Activated naive CD4-positive, alpha-beta T cell treated with anti-CD3 and anti-CD28 coated beads for 36 hours (primary cell): ENCODE data around the gene KLHL29. TPM values are rescaled to one million over a fixed set of nuclear protein-coding genes. Genes with fewer than 3 reads are reported as not detected.

Experiments
- CTCF ChIA-PET: fragments of 350-600 bp; sonication (Branson Sonifier 250); formaldehyde crosslinking; loops from one replicate; lab custom pipeline; 2021; ENCODE audit warnings: antibody characterized with exemption; lab: Charles Lee
- DNase-seq: peaks from one replicate; pipeline ENCODE4 v3.0.0-alpha.2; 2020
- H3K27ac Mint-ChIP-seq: one replicate; pipeline ENCODE4 v1.8.0; 2021; ENCODE audit warnings: mild to moderate bottlenecking, mixed read lengths
- H3K27me3 Mint-ChIP-seq: one replicate; pipeline ENCODE4 v1.8.0; 2021; ENCODE audit warnings: low read depth, mixed read lengths
- H3K36me3 Mint-ChIP-seq: one replicate; pipeline ENCODE4 v1.8.0; 2021; ENCODE audit warnings: low read depth, mixed read lengths
- H3K4me1 Mint-ChIP-seq: one replicate; pipeline ENCODE4 v1.8.0; 2021; ENCODE audit warnings: low read depth, mixed read lengths
- H3K4me3 Mint-ChIP-seq: one replicate; pipeline ENCODE4 v1.8.0; 2021; ENCODE audit warnings: mild to moderate bottlenecking, moderate library complexity, mixed read lengths
- H3K9me3 Mint-ChIP-seq: one replicate; pipeline ENCODE4 v1.8.0; 2021; ENCODE audit warnings: mixed read lengths
- intact Hi-C: fragments of 100-400 bp; cut with micrococcal nuclease; formaldehyde crosslinking; loops from one replicate; pipeline ENCODE4 v1.15.1; 2023
- total RNA-seq, 2 experiments: library from RNA; stranded (reverse); gene quantifications; one replicate each; pipeline ENCODE4 v1.2.3, GENCODE V29; 2021

The KLHL29 gene
- total RNA-seq, 2 experiments from 2014 or later: 2.4 to 2.9 TPM

- no peaks in the 10 kb centered on the region for H3K9me3 Mint-ChIP-seq
- intact Hi-C loops: no loop called here
- H3K27me3 Mint-ChIP-seq: no peaks in the 10 kb centered on the region
- H3K4me1 Mint-ChIP-seq: peaks cover 14% of the 10 kb centered on the region
- CTCF ChIA-PET: no interaction called here
- DNase-seq: no peak
- no peaks in the 10 kb centered on the region for H3K36me3 Mint-ChIP-seq
- H3K4me3 Mint-ChIP-seq: no peak overlapping the region
- no peak overlapping the region for H3K27ac Mint-ChIP-seq
Measured at GRCh38 chr2:23402205-23402740, 17.3 kb downstream of the KLHL29 start.

DNA sequence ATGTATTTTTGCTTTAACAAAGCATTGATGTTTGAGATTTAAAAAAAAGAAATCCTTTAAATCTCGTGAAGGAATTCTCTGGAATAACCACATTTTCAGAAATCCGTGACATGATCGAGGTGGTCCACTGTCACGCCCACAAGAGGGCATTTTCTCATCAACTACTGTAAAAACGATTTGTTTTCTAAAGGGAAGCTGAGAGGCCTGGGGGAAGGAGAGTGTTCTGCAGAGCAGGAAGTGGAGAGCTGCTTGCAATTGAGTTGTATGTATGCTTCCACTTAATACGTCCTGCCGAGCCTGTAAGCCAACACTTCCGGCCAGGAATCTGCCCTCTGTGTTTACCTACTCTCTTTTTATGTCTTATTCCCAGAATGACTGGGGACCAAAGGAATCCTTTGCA, 19.4 kb downstream of the KLHL29 start:
- no peaks in the 10 kb centered on the region for H3K36me3 Mint-ChIP-seq
- intact Hi-C loops: loop anchor here (1.0 kb wide), 2 partner anchors 128 to 162 kb away; no protein-coding TSS in a partner anchor
- H3K27me3 Mint-ChIP-seq: no peaks in the 10 kb centered on the region
- no peak overlapping the region for H3K27ac Mint-ChIP-seq
- H3K9me3 Mint-ChIP-seq: no peaks in the 10 kb centered on the region
- H3K4me3 Mint-ChIP-seq: no peak overlapping the region
- DNase-seq: peak; percentile 47
- CTCF ChIA-PET: no interaction called here
- H3K4me1 Mint-ChIP-seq: peaks cover 14% of the 10 kb centered on the region

DNA sequence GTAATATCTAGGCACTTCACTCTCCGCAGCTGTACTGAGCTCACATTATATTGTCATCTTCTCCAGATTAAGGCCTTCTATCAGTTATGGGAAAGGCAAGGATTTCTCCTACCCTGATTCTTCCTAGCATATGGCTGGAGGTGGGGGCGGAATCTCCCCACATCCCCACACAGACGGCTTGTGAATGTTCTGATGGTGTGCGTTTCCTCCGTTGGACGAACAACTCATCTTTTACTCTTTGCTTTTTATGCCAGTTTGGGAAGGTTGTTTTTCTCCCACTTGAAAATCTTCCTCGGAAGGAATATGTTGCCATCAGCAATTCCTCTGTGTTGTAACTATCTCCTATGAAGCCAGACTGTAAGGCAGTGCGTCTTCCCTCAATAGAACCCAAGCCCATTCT, 24.3 kb downstream of the KLHL29 start:
- Mint-ChIP-seq H3K36me3 (no peaks in the 10 kb centered on the region), H3K27me3 (no peaks in the 10 kb centered on the region), H3K4me1 (peaks cover 6% of the 10 kb centered on the region), H3K9me3 (no peaks in the 10 kb centered on the region), H3K27ac (no peak overlapping the region), H3K4me3 (no peak overlapping the region)
- intact Hi-C loops: no loop called here
- no peak for DNase-seq
- CTCF ChIA-PET: no interaction called here

- Mint-ChIP-seq H3K27ac (no peak overlapping the region), H3K4me3 (no peak overlapping the region), H3K9me3 (no peaks in the 10 kb centered on the region), H3K36me3 (no peaks in the 10 kb centered on the region), H3K27me3 (no peaks in the 10 kb centered on the region), H3K4me1 (no peaks in the 10 kb centered on the region)
- no peak for DNase-seq
- CTCF ChIA-PET: no interaction called here
- intact Hi-C loops: no loop called here
Measured at GRCh38 chr2:23410596-23410995, 25.6 kb downstream of the KLHL29 start.

GRCh38 chr2:23411752-23412431, 26.9 kb downstream of the KLHL29 start:
- H3K27me3 Mint-ChIP-seq: no peaks in the 10 kb centered on the region
- no peaks in the 10 kb centered on the region for H3K4me1 Mint-ChIP-seq
- intact Hi-C loops: no loop called here
- no peaks in the 10 kb centered on the region for H3K36me3 Mint-ChIP-seq
- H3K27ac Mint-ChIP-seq: no peak overlapping the region
- H3K4me3 Mint-ChIP-seq: no peak overlapping the region
- no peak for DNase-seq
- no peaks in the 10 kb centered on the region for H3K9me3 Mint-ChIP-seq
- CTCF ChIA-PET: no interaction called here

DNA sequence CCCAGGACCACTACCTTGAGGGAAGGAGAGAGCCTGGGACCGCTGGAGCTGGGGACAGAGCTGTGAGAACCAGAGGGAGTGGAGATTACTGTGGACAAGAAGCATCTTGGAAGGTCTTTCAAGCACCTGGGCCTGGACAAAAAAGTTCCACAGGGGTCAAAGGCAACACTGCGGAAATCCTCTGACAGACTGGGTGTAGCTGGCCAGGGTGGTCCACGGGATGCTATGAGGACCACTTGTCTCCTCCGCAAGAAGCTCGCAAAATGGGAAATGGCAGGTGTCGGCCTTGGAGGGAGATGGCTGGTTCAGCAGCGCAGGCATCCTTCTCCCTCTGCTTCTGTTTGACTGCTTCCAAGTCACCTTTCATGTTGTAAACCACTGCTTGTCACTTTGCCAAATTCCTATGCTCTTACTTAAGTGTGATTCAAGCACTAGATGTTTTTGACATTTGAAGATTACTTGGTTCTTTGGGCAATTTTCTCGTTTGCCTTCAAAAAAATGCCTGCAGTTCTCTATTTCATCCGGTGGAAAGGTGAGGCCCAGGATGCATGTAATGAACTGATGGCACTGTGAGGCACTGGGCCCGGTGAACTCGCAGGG, 27.7 kb downstream of the KLHL29 start:
- no peaks in the 10 kb centered on the region for H3K9me3 Mint-ChIP-seq
- no peak overlapping the region for H3K27ac Mint-ChIP-seq
- intact Hi-C loops: no loop called here
- H3K4me1 Mint-ChIP-seq: no peaks in the 10 kb centered on the region
- no peaks in the 10 kb centered on the region for H3K36me3 Mint-ChIP-seq
- CTCF ChIA-PET: no interaction called here
- H3K27me3 Mint-ChIP-seq: no peaks in the 10 kb centered on the region
- no peak overlapping the region for H3K4me3 Mint-ChIP-seq
- no peak for DNase-seq

DNA sequence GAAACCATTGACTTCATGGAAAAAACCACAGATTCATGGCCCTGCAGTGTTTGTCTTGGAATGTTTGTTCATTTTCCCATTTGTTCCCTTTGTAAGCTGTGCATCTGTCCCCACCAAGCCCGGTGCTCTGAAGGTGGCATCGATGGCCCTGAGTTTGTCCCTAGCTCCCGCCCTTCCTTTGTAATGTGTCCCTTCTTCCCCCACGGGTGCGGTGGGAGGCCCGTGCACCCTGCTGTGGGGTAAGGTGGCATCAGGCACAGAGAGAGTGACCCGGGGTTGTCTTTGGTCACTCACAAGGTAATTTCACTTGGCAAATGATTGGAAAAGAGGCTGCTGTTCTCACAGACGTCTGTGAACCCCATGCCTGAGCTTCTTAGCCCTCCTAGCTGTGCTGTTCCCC, 28.7 kb downstream of the KLHL29 start:
- H3K9me3 Mint-ChIP-seq: no peaks in the 10 kb centered on the region
- intact Hi-C loops: no loop called here
- DNase-seq: no peak
- H3K27ac Mint-ChIP-seq: no peak overlapping the region
- H3K27me3 Mint-ChIP-seq: no peaks in the 10 kb centered on the region
- H3K4me1 Mint-ChIP-seq: no peaks in the 10 kb centered on the region
- no peak overlapping the region for H3K4me3 Mint-ChIP-seq
- no peaks in the 10 kb centered on the region for H3K36me3 Mint-ChIP-seq
- CTCF ChIA-PET: no interaction called here

- no peak for DNase-seq
- no peak overlapping the region for H3K4me3 Mint-ChIP-seq
- no peaks in the 10 kb centered on the region for H3K27me3 Mint-ChIP-seq
- CTCF ChIA-PET: no interaction called here
- intact Hi-C loops: no loop called here
- H3K9me3 Mint-ChIP-seq: no peaks in the 10 kb centered on the region
- H3K4me1 Mint-ChIP-seq: no peaks in the 10 kb centered on the region
- no peak overlapping the region for H3K27ac Mint-ChIP-seq
- no peaks in the 10 kb centered on the region for H3K36me3 Mint-ChIP-seq
Measured at GRCh38 chr2:23414106-23414505, 29.1 kb downstream of the KLHL29 start.

GRCh38 chr2:23414871-23415270, 29.9 kb downstream of the KLHL29 start:
- Mint-ChIP-seq H3K4me1 (no peaks in the 10 kb centered on the region), H3K9me3 (no peaks in the 10 kb centered on the region), H3K27ac (no peak overlapping the region), H3K27me3 (no peaks in the 10 kb centered on the region), H3K4me3 (no peak overlapping the region), H3K36me3 (no peaks in the 10 kb centered on the region)
- intact Hi-C loops: no loop called here
- no peak for DNase-seq
- CTCF ChIA-PET: interaction anchor here (0.6 kb wide), 1 partner anchor 935 kb away, joined by 6 read pairs; no protein-coding TSS in a partner anchor

GRCh38 chr2:23417310-23417709, 32.3 kb downstream of the KLHL29 start:
- no peaks in the 10 kb centered on the region for H3K36me3 Mint-ChIP-seq
- intact Hi-C loops: no loop called here
- DNase-seq: no peak

GRCh38 chr2:23418056-23418455, 33.1 kb downstream of the KLHL29 start:
- H3K36me3 Mint-ChIP-seq: no peaks in the 10 kb centered on the region
- H3K4me1 Mint-ChIP-seq: no peaks in the 10 kb centered on the region
- no peak overlapping the region for H3K4me3 Mint-ChIP-seq
- no peaks in the 10 kb centered on the region for H3K9me3 Mint-ChIP-seq
- no peaks in the 10 kb centered on the region for H3K27me3 Mint-ChIP-seq
- no peak for DNase-seq
- CTCF ChIA-PET: no interaction called here
- intact Hi-C loops: no loop called here
- H3K27ac Mint-ChIP-seq: no peak overlapping the region

More at GRCh38 chr2:23417310-23417709, 32.3 kb downstream of the KLHL29 start:
- Mint-ChIP-seq H3K27me3 (no peaks in the 10 kb centered on the region), H3K27ac (no peak overlapping the region), H3K4me3 (no peak overlapping the region), H3K9me3 (no peaks in the 10 kb centered on the region), H3K4me1 (no peaks in the 10 kb centered on the region)
- CTCF ChIA-PET: no interaction called here

GRCh38 chr2:23418461-23418911, 33.5 kb downstream of the KLHL29 start:
- H3K4me3 Mint-ChIP-seq: no peak overlapping the region
- H3K36me3 Mint-ChIP-seq: no peaks in the 10 kb centered on the region
- no peaks in the 10 kb centered on the region for H3K27me3 Mint-ChIP-seq
- no peaks in the 10 kb centered on the region for H3K9me3 Mint-ChIP-seq
- CTCF ChIA-PET: no interaction called here
- no peaks in the 10 kb centered on the region for H3K4me1 Mint-ChIP-seq
- DNase-seq: no peak
- H3K27ac Mint-ChIP-seq: no peak overlapping the region
- intact Hi-C loops: no loop called here
